Measurements from ENCODE around the gene DPEP3.
"Not testable (repeated sequence)": the region's sequence is repeated elsewhere in the genome, so short reads cannot be mapped to it uniquely, and the experiment has no call there.

DPEP3 gene

DNA sequence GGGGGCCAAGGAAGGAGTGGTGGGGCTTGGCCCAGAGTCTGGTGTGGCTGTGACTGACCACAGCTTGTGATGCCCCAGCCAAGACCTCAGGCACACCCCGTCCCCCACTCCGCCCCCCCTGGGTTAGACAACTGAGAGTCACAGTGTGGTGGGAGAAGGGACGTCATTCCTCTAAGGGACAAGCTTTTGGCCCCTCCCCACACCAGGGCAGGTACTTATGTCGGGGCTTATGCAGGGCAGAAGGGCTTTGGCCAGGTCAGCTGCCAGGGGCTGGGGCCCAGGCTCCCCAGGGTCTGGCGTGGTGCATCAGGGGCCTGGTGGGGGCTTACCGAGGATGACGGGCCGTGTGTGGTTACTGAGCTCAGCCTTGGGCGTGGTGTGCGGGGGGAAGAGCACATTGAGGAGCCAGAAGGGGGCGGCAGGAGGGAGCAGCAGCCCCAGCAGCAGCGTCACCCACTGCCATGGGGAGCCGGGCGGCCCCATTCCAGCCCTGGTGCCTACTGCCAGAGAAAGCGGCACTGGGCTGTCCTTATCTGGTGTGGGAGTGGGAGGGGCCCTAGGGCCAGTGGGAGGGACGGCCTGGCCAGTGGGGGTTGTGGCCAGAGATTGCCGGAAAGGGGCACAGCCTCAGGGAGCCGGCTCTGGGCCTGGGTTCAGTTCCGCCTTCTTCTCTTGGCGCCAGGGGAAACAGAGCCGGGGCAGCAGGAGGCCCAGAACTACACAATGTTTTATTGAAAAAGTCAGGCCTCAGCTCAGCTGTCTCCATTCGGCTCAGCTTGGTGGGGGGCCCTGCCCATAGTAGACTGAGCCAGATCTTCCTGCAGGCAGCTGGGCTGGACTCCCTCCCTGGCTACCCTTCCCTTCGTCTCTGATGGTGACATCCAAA is 36.4 kb downstream of the DPEP3 start, which contains the start of gene LCAT:
Gene LCAT (minus strand): TSS at position 502 of the 886 bp plus-strand sequence. CDS start 19 bp downstream, at position 483.
- no peak for DNase-seq

DNA sequence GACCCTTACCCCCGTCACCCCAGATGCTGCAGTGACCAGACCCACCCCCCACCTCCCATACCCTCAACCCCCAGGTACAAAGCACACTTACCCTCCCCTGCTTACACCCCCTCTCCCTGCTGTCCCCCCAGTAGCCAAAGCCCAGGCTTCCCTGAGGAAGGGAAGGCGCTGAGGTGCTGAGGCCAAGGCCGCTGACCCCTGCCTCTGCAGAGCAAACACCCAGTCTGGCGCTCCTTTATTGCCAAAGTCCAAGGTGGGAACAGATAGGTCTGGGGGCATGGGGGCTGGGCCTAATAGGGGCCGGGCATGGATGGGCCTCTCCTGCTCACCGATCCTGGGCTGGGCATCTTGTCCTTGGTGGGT is 37.1 kb downstream of the DPEP3 start:
- DNase-seq: no peak

DNA sequence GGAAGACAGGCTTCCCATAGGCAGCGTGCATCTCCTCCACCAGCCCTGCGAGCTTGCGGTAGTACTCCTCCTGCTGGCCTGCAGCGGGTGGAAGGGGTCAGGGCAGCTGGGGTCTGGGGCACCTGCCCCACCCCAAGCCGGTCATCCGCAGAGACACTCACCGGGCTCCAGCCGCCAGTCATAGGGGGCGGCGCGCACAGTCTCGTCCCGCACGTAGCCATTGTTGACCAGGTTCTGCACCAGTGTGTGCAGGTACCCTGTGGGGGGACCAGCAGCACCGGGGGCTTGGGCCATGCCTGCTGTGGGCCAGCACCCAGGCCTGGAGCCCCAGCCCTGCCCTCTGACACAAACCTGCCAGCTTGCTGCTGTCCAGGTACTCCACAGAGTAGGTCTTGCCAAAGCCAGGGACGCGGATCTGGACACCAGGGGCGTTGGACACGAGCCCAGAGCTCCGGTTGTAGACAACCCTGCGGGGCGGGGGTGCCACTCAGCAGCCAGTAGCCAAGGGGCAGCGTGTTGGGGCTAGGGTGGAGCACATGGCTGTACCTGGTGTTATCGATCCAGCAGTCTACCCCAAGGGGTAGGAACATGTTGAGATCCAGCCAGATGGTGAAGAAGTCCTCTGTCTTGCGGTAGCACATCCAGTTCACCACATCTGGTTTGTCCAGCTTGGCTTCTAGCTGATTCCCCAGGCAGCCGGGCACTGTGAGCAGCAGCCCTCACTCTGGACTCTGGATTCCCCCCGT is 37.6 kb downstream of the DPEP3 start:
- DNase-seq: no peak

DNA sequence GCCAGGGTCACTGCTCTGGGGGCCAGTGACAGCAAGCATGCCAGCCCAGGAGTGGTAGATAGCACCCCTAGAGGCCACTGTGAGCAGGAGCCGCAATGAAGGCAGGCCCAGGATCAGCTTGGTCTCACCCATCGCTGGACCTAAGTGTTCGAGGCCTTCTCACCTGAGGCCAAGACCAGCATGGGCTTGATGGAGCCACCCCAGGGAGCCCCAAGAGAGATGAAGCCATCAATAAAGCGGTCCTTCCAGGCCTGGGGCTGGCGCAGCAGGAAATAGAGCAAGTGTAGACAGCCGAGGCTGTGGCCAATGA is 38.1 kb downstream of the DPEP3 start:
- DNase-seq: peak; percentile 35

DNA sequence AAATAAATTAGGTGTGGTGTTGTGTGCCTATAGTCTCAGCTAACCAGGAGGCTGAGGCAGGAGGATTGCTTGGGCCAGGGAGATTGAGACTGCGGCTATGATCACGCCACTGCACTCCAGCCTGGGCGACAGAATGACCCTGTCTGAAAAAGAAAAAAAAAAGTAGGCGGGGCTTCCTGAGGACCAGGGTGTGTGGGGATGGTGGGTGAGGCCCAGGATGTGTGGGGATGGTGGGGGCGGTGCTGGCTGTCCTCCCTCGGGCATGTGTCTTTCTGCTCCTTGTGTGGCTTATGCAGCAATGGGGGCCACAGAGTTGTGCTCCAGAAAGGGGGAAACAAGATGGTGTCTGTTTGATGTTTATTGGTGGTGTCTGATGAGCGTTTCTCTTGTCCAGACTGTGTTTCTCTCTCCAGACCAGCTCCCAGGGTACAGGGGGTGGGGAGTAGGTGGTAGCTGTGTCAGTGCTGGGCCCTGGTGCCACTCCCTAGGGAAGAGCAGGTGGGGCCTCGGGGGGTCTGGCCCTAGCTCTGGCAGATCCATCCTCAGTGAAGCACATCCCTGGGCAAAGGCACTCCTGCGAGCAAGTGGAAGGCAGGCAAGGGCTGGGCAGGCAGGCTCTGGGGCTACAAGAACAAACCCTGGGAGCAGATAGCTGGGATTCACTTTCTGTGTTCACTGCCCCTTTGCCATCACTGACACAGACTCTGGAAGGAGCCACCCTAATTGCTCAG is 38.7 kb downstream of the DPEP3 start:
- DNase-seq: no peak

DNA sequence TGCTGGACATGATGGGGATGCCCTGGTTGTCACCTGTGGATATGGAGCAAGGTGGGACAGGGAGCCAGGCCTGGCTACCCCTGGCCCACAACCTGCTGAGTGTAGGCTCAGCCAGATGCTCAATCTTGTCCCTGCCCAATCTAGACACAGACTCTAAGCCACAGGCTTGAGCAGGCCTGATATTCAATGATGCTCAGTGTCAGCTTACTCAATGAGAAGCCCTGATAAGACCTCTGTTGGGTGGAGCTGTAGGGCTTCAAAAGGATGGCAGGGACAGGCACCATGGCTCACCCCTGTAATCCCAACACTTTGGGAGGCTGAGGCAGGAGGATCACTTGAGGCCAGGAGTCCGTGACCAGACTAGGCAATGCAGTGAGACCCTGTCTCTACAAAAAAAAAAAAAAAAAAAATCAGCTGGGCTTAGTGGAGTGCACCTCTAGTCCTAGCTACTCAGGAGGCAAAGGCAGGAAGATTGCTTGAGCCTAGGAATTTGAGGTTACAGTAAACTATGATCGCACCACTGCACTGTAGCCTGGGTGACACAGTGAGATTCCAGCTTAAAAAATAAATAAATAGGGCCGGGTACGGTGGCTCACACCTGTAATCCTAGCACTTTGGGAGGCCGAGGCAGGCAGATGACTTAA is 39.7 kb downstream of the DPEP3 start:
- DNase-seq: no peak

DNA sequence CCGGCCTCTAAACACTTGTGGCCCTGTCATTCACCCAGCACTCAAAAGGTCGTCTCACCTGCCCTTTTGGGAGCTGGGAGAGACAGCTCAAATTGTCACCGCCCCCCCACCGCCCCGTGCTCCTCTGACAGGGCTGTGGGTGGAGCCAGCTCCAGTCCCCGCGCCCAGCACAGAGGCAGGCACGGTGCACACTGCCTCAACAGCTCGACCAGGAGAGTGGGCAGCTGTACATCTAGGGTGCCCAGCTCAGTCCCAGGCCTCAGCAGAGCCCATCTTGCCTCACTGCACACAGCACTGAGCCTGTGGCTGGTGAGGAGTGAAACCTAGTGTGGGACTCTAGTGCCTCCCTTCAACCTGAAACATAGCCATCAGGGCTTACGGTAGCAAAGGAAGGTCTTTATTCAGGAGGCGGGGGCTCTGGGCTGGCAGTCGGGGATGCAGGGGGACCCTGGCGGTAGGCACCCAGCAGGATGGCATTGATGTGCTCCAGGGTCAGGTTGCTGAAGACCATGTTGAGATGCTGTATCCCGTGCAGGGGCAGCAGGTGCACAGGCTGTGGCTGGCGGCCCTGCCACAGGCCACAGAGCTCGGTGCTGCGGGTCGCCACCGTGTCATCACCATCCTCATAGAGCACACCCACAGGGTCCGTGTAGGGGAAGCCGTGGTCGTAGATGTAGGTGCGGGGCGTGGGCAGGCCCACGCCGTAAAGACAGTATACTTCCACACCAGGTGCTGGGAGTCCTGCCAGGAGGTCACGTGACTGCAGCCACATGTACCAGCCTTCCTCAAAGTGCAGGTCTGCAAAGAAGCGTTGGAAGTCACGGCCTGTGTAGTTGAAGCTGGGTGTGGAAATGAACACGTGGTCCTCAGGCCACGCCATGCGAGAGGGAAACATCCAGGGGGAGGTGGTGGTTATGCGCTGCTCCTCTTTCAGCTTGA is 40.5 kb downstream of the DPEP3 start:
- no peak for DNase-seq

DNA sequence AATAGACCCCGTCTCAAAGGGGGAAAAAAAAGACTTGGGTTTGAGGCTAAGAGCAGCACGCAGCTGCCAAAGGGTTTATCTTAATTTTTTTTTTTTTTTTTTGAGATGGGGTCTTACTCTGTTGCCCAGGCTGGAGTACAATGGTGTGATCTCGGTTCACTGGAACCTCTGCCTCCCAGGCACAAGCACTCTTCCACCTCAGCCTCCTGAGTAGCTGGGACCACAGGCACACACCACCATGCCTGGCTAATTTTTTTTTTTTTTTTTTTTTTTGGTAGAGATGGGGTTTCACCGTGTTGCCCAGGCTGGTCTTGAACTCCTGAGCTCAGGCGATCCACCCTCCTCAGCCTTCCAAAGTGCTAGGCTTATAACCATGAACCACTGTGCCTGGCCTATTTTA is 42.6 kb downstream of the DPEP3 start:
- DNase-seq: not testable (repeated sequence)

DNA sequence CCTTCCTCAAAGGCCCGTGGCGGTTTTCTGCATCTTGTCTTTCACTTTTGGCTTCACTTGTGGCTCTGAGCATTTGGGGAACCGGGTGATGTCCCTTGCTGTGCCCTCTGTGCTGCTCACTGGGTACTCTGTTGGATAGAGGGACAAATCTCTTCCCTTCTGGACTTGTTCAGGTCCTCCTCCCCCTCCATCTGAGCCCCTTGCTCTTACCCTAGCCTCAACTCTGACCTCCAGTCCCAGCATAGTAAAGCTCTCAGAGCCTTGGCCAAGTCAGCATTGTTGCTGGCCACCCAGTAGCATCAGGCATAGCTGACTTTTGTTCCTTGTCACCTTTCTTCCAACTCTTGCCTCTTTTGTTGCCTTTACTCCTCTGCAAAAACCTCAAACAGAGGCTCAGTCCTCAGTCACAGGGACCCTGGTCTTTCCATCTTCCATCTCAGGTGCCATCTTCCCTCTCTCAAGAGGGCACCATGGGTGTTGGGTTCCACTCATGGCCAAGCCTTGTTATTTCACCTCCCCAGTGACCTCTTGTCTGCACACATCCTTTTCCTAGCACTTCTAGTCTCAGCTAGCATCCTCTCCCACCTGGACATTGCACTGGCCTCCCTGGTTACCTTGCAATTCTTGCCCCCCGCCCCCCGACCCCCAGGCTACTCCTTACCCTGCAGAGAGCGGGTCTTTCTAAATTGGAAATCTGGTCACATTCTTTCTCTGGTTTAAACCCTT is 43.3 kb downstream of the DPEP3 start:
- peak; percentile 70 for DNase-seq

DNA sequence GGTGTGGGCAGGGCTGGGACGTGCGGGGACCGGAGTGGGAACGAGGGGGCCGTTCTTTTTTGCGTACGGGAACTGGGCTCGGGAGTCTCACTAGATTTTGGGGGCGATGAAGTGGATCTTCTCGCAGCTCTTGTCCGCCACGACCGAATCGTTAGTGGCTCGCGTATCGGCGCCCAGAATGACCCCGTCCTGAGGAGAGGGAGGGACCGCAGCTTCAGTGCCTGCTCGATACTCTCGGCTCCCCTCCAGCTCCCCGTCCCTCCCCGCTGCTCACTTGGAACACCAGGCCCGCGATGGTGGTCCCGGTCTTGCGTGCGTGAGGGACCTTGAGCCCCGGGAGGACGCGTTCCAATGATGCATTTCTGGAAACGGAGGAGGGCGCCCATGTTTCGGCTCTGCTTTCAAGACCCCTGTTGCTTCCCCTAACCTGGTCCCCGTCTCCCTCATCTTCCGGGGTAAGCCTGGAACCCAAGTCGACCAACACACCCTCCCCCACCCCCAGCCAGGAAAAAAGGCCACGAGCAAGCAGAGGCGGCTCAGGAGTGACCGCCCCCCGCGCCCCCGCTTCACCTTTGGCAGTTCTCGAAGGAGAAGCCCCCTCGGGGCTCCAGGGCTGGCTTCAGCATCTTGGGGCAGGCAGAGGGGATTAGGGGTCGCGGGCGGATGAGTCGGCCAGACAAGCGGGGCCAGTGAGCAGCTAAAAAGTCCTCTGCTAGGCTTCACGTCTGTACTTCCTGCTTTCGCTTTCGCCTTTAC is 44.0 kb downstream of the DPEP3 start, which contains the start of gene PSMB10:
Gene PSMB10 (minus strand): TSS at position 727 of the 756 bp plus-strand sequence. CDS start 101 bp downstream, at position 626.
- peak; percentile 36 for DNase-seq

DNA sequence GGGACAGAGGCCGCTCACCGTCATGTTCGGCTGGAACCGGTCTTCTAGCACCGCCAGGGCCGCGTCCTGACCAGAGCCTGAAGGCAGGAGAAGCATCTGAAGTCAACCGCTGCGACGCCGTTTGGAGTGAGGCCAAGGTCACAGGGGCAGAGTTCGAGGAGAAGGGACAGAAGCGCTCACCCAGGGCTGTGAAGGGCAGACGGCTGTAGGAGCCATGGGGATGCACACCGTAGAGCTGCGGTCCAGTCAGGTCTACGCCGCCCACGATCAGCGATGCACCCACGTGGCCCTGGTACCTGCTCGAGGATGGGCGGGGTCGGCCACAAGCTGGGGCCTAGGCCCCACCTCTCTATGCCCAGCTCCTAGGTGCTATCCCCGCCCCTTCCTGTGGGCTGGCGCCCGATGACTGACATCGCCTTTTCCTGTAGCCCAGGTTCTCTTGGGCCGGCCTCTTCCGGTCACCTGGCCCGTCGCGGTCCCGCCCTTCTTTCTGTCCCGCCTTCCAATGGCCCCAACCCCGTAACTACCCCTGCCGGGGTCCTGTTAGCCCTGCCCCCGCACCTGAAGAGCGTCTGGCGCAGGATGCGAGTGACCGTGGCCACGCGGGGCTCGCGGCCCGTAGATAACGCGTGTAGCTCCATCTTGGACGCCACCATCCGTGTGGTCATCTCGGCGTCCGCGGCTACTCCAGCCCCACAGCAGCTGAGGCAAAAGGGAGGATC is 44.7 kb downstream of the DPEP3 start:
- DNase-seq: peak; percentile 92

DNA sequence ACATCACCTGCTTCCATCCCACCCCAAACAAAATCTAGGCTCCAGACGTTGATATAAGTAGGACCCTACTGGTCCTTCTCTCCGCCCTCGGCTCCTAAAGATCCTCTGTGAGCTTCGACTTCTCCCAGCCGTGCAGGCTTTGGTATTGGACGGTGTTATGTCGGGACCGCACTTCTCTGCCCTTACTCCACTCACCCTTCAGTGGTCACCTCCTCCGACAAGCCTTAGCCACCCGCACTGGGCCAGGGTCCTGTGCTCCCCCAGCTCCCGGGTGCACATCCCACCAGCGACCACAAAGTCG is 45.2 kb downstream of the DPEP3 start:
- no peak for DNase-seq

DNA sequence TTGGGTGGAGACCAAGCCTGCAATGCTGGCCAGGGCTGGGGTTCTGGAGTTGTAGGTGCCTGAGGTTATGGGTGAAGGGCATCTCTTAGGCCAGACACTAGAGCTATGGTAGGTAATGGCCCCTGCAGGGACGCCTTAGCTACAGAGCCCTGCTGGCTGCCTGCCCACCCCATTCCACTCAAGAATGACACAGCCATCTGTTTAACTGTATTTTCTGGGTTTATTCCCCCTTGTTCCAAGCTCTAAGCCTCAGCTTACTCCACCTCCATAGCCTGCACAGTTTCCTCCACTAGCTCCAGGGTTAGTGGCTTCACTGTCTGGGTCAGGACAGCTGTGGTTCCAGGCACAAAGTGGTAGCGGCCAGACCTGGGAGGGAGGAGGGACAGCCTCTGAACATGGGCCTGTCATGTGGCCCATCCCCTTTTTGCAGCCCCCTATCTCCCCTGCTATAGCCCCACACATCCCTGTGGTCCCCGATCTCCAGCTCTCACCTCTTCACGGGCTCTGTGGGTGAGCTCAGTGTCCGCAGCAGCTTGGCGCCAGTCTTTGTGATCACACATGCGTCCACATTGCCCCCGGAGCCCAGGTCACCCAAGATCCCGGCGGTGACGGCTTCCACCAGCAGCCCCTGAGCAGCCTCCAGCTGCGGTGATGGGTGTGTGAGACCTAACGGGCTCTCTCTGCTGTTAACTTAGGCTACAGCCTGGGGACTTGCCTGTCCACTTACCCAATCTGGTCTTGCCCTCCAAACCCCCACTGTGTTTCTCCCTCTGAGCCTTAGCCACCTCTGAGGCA is 45.8 kb downstream of the DPEP3 start:
- no peak for DNase-seq

DNA sequence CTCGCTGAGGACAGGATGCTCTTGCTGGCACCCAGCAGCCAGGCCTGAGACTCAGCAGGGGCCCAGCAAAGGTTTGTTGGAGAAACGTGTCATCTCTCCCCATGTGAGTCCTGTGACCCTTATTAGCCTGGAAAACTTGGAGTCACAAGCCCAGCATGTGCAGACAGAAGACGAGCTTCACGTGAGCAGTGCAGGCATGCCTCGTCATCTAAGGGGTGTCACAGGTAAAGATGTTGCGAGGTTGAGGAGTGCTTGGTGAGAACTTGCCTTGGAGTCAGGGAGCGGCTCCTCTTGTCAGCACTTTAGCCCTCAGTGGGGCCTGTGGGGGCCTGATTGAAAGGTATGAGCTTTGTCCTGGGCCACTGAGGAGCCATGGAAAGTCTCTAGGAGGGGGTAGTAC is 46.5 kb downstream of the DPEP3 start:
- DNase-seq: no peak

DNA sequence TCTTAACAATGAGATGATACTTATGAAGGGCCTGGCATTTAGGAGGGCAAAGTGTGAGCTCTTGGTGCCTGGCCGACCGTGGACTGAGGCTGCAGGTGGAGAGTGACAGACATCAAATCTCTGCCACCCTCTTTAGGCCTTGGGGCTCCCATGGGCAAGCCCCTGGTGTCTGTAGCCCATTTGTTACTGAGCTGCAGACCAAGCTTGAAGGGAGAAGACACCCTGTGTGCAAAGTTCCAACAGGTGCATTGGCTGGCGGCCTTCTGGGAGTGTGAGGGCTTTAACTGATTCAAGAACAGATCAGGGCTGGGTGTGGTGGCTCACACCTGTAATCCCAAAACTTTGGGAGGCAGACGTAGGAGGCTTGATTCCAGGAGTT is 47.8 kb downstream of the DPEP3 start:
- DNase-seq: no peak

DNA sequence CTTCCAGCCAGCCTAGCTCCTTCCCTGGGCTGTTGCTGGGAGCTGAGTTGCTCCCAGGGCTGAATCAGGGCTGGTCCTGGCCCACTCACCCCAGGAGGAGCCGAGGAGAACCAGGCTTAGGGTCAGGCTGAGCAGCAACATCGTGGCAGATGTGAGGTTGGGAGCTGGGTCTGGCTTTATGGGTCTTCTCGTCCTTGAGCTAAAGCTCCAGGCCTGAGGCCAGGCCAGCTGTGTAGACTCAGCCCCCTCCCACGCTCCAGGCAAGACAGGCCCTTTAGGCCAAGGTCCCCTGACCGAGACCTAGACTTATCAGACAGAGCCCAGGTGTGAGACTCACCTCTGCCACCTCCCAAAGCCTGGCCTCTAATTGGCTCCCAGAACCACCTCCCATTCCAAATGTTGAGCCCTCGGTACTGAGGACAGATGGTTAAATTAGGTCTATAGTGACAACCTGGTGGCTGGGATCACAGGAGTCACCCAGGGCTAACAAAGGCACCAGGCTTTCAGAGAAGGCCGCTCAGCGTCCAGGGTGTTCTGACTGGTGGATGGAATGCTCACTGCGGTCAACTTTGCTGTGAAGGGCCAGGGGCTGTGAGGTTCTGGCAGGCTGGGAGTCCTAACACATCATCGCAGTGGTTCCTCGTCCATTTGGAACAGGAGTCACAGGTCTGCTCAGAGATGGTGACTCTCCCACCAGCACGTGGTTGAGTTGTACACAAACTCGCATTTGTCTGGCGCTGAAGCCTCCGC is 48.4 kb downstream of the DPEP3 start, which contains the start of gene CTRL:
Gene CTRL (minus strand): TSS at position 151 of the 750 bp plus-strand sequence. CDS start 10 bp downstream, at position 141.
- no peak for DNase-seq

DNA sequence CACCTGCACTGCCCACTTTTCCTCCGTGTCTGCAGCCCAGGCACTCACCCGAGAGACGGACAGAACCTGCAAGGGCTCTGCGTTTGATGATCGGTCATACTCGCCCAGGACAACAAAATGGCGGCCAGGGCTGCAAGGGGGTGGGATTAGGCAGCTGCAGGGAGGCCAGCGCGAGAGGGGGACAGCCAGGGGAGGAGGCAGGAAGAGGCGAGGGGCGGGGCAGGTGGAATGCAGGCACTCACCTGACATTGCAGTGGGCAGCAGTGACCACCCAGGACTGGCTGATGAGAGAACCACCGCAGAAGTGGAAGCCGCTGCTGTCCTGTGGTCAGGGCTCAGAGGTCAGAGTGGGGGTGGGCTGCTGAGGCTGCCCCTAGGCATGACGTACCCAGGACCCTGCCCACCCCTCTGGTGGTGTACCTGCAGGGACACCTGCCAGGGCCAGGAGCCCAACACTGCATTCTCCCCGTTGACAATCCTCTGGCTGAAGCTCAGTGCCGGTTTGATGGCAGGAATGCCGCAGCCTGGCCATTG is 49.6 kb downstream of the DPEP3 start:
- no peak for DNase-seq

All from fibroblast of skin of back (primary cell).